GM23338 (cell line): ENCODE results near the gene PDE12. TPM values are rescaled to one million over a fixed set of nuclear protein-coding genes. Genes with fewer than 3 reads are reported as not detected.

Experiments used
- ATAC-seq: fragments of 200-7000 bp; cut with Tn5 transposase; 3 replicates; pipeline ENCODE4 v1.9.1; 2020
- DNase-seq: peaks from one replicate; pipeline ENCODE4 v3.0.0-alpha.2; 2015; ENCODE audit warnings: low spot score
- H2AFZ ChIP-seq: fragments of 200-600 bp; sonication (generic); 2 replicates; pipeline ENCODE4 v1.8.0; 2016; ENCODE audit warnings: antibody characterized with exemption, mild to moderate bottlenecking, moderate library complexity
- H3F3A ChIP-seq: fragments of 200-600 bp; sonication (generic); replicated peaks from 2 replicates; pipeline ENCODE4 v1.8.0; 2017; ENCODE audit warnings: antibody characterized with exemption, mixed run types, low read depth
- H3K27ac ChIP-seq: fragments of 200-600 bp; sonication (generic); 2 replicates; pipeline ENCODE4 v1.6.1; 2016; ENCODE audit warnings: low read depth
- H3K27me3 ChIP-seq: fragments of 200-600 bp; sonication (generic); 2 replicates; pipeline ENCODE4 v1.8.0; 2016; ENCODE audit warnings: mild to moderate bottlenecking, mixed run types, moderate library complexity; ENCODE audit not compliant: insufficient read depth
- H3K36me3 ChIP-seq: fragments of 200-600 bp; sonication (generic); 2 replicates; pipeline ENCODE4 v1.8.0; 2016; ENCODE audit warnings: mild to moderate bottlenecking; ENCODE audit not compliant: insufficient read depth
- H3K4me1 ChIP-seq: fragments of 200-600 bp; sonication (generic); 2 replicates; pipeline ENCODE4 v1.8.0; 2016; ENCODE audit warnings: mild to moderate bottlenecking, moderate library complexity; ENCODE audit not compliant: insufficient read depth
- H3K4me2 ChIP-seq: fragments of 200-600 bp; sonication (generic); 2 replicates; pipeline ENCODE4 v1.7.1; 2017; ENCODE audit warnings: mixed run types
- H3K4me3 ChIP-seq: fragments of 200-600 bp; sonication (generic); 2 replicates; pipeline ENCODE4 v1.6.1; 2016; ENCODE audit warnings: mixed run types
- H3K79me2 ChIP-seq: fragments of 200-600 bp; sonication (generic); replicated peaks from 2 replicates; pipeline ENCODE4 v1.8.0; 2017; ENCODE audit warnings: mild to moderate bottlenecking; ENCODE audit not compliant: insufficient read depth
- H3K9me2 ChIP-seq: fragments of 200-600 bp; sonication (generic); 2 replicates; pipeline ENCODE4 v1.8.0; 2017; ENCODE audit not compliant: insufficient read depth
- H4K20me1 ChIP-seq: fragments of 200-600 bp; sonication (generic); replicated peaks from 2 replicates; pipeline ENCODE4 v1.8.0; 2017; ENCODE audit warnings: mild to moderate bottlenecking; ENCODE audit not compliant: insufficient read depth
- H3K27ac Mint-ChIP-seq: 2 replicates; pipeline ENCODE4 v1.8.0; 2020; ENCODE audit warnings: inconsistent platforms, mild to moderate bottlenecking, moderate library complexity, mixed read lengths
- H3K27me3 Mint-ChIP-seq: 3 replicates; pipeline ENCODE4 v1.8.0; 2022; ENCODE audit warnings: low read depth, mild to moderate bottlenecking, moderate library complexity, mixed read lengths, inconsistent platforms; ENCODE audit not compliant: insufficient read depth, poor library complexity
- H3K36me3 Mint-ChIP-seq: 3 replicates; pipeline ENCODE4 v1.8.0; 2021; ENCODE audit warnings: low read depth, mild to moderate bottlenecking, inconsistent platforms, moderate library complexity, mixed read lengths
- H3K4me1 Mint-ChIP-seq: 3 replicates; pipeline ENCODE4 v1.8.0; 2020; ENCODE audit warnings: mild to moderate bottlenecking, inconsistent platforms, mixed read lengths
- H3K4me3 Mint-ChIP-seq: 3 replicates; pipeline ENCODE4 v1.8.0; 2021; ENCODE audit warnings: moderate library complexity, mild to moderate bottlenecking, inconsistent platforms, mixed read lengths
- H3K9me3 Mint-ChIP-seq: 3 replicates; pipeline ENCODE4 v1.8.0; 2020; ENCODE audit warnings: moderate library complexity, mild to moderate bottlenecking, inconsistent platforms, mixed read lengths
- CREB1 ChIP-seq: fragments of 250-450 bp; sonication (Bioruptor Pico); IDR thresholded peaks from 2 replicates; pipeline ENCODE4 v1.5.0; 2020; ENCODE audit warnings: low read depth, mild to moderate bottlenecking, moderate library complexity
- EZH2phosphoT487 ChIP-seq: fragments of 200-600 bp; sonication (generic); IDR thresholded peaks from one replicate; pipeline ENCODE4 v1.8.1; 2018; ENCODE audit warnings: antibody characterized with exemption; ENCODE audit not compliant: unreplicated experiment
- JUNB ChIP-seq: IDR thresholded peaks from one replicate; pipeline ENCODE4 v1.6.1; 2016; ENCODE audit warnings: antibody characterized with exemption; ENCODE audit not compliant: unreplicated experiment
- NANOG ChIP-seq: IDR thresholded peaks from 2 replicates; pipeline ENCODE4 v1.6.1; 2016; ENCODE audit warnings: antibody characterized with exemption, borderline replicate concordance
- POLR2AphosphoS5 ChIP-seq: IDR thresholded peaks from 2 replicates; pipeline ENCODE4 v1.6.1; 2016; ENCODE audit warnings: antibody characterized with exemption, low read depth
- STAT1 ChIP-seq: IDR thresholded peaks from one replicate; pipeline ENCODE4 v1.6.1; 2016; ENCODE audit warnings: antibody characterized with exemption; ENCODE audit not compliant: unreplicated experiment
- ZNF114 ChIP-seq: fragments of 250-450 bp; sonication (Bioruptor Pico); IDR thresholded peaks from 2 replicates; pipeline ENCODE4 v1.5.0; 2020; ENCODE audit warnings: mild to moderate bottlenecking, moderate library complexity
- ZNF331 ChIP-seq: fragments of 250-450 bp; sonication (Bioruptor Pico); IDR thresholded peaks from 2 replicates; pipeline ENCODE4 v1.5.0; 2020; ENCODE audit warnings: low read depth, mild to moderate bottlenecking, moderate library complexity
- polyA plus RNA-seq: library from polyadenylated mRNA; unstranded; fragments of >200 nt; fragmentation: Nextera tagmentation; extraction: Ambion mirVana; gene quantifications from 2 replicates; pipeline ENCODE4 v1.2.1, GENCODE V29; 2016
- total RNA-seq: library from RNA; depleted of rRNA; stranded (reverse); fragments of >200 nt; shearing (Covaris generic); gene quantifications from 2 replicates; pipeline ENCODE4 v1.2.3, GENCODE V29; 2014
- TF ChIP-seq, protein P1 (sequence below): IDR thresholded peaks from one replicate; pipeline ENCODE4 v1.6.1; 2018; ENCODE audit warnings: antibody characterized with exemption; ENCODE audit not compliant: unreplicated experiment
- TF ChIP-seq, protein P2 (sequence below): IDR thresholded peaks from 2 replicates; pipeline ENCODE4 v1.6.1; 2016; ENCODE audit warnings: antibody characterized with exemption
- TF ChIP-seq, protein P3 (sequence below), 2 experiments: fragments of 200-600 bp in 1 of 2; sonication (generic) in 1 of 2; conservative IDR thresholded peaks; 2 replicates each; pipeline versions ENCODE4 v1.5.1 to v1.6.1; 2016 to 2017; ENCODE audit warnings: antibody characterized with exemption in 2 of 2, low read depth in 2 of 2, mild to moderate bottlenecking in 2 of 2, moderate library complexity in 1 of 2

The PDE12 gene
- total and polyA plus RNA-seq, 2 experiments from 2014 or later = 5.0 to 14.3 TPM

DNA sequence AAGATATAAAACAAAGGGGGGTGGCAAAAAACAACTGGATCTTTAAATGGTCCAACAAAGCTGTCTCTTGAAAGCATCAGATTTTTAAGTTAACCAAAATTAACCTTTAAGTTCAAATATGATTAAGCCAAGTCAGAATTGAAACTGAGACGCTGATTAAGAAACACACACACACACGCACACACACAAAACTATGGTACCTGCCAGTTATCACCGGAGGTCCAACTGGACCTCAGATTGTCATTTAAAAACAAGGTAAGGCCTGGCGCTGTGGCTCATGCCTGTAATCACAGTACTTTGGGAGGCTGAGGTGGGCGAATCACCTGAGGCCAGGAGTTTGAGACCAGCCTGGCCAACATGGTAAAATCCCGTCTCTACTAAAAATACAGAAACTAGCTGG lies 30.7 kb downstream of the PDE12 start (continued):
- TF ChIP-seq, protein P1, sequence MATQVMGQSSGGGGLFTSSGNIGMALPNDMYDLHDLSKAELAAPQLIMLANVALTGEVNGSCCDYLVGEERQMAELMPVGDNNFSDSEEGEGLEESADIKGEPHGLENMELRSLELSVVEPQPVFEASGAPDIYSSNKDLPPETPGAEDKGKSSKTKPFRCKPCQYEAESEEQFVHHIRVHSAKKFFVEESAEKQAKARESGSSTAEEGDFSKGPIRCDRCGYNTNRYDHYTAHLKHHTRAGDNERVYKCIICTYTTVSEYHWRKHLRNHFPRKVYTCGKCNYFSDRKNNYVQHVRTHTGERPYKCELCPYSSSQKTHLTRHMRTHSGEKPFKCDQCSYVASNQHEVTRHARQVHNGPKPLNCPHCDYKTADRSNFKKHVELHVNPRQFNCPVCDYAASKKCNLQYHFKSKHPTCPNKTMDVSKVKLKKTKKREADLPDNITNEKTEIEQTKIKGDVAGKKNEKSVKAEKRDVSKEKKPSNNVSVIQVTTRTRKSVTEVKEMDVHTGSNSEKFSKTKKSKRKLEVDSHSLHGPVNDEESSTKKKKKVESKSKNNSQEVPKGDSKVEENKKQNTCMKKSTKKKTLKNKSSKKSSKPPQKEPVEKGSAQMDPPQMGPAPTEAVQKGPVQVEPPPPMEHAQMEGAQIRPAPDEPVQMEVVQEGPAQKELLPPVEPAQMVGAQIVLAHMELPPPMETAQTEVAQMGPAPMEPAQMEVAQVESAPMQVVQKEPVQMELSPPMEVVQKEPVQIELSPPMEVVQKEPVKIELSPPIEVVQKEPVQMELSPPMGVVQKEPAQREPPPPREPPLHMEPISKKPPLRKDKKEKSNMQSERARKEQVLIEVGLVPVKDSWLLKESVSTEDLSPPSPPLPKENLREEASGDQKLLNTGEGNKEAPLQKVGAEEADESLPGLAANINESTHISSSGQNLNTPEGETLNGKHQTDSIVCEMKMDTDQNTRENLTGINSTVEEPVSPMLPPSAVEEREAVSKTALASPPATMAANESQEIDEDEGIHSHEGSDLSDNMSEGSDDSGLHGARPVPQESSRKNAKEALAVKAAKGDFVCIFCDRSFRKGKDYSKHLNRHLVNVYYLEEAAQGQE = no peak
- no peak for TF ChIP-seq ZNF114 (CRISPR knock-in tag)
- no peak for TF ChIP-seq JUNB
- TF ChIP-seq POLR2AphosphoS5 = no peak
- TF ChIP-seq, protein P2, sequence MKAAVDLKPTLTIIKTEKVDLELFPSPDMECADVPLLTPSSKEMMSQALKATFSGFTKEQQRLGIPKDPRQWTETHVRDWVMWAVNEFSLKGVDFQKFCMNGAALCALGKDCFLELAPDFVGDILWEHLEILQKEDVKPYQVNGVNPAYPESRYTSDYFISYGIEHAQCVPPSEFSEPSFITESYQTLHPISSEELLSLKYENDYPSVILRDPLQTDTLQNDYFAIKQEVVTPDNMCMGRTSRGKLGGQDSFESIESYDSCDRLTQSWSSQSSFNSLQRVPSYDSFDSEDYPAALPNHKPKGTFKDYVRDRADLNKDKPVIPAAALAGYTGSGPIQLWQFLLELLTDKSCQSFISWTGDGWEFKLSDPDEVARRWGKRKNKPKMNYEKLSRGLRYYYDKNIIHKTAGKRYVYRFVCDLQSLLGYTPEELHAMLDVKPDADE = no peak
- TF ChIP-seq ZNF331 (CRISPR knock-in tag) = no peak

GRCh38 chr3:57587905-57588304 lies 31.8 kb downstream of the PDE12 start:
- no peak overlapping the region for H3K27ac Mint-ChIP-seq
- Histone ChIP-seq H3K27ac (no peak overlapping the region), H3F3A (no peaks in the 10 kb centered on the region), H3K79me2 (peaks cover 100% of the 10 kb centered on the region), H3K36me3 (0 out of 2 replicates have a peak, but pooled peaks cover 3% of the 10 kb centered on the region), H3K4me3 (no peak overlapping the region), H3K27me3 (no peaks in the 10 kb centered on the region), H4K20me1 (peaks cover 55% of the 10 kb centered on the region), H3K4me2 (no peak overlapping the region), H2AFZ (no peak overlapping the region), H3K4me1 (no peaks in the 10 kb centered on the region), H3K9me2 (no peaks in the 10 kb centered on the region)
- ATAC-seq (no peak), DNase-seq (no peak)
- peaks cover 13% of the 10 kb centered on the region; the same call in 2 of the 3 replicates for H3K36me3 Mint-ChIP-seq
- no peak overlapping the region for H3K4me3 Mint-ChIP-seq
- no peaks in the 10 kb centered on the region for H3K27me3 Mint-ChIP-seq
- H3K4me1 Mint-ChIP-seq = no peaks in the 10 kb centered on the region
- H3K9me3 Mint-ChIP-seq = no peaks in the 10 kb centered on the region
- TF ChIP-seq JUNB (no peak), ZNF331 (CRISPR knock-in tag) (no peak), EZH2phosphoT487 (no peak), CREB1 (CRISPR knock-in tag) (no peak), POLR2AphosphoS5 (no peak), NANOG (no peak), ZNF114 (CRISPR knock-in tag) (no peak), STAT1 (no peak)
- TF ChIP-seq, protein P3, sequence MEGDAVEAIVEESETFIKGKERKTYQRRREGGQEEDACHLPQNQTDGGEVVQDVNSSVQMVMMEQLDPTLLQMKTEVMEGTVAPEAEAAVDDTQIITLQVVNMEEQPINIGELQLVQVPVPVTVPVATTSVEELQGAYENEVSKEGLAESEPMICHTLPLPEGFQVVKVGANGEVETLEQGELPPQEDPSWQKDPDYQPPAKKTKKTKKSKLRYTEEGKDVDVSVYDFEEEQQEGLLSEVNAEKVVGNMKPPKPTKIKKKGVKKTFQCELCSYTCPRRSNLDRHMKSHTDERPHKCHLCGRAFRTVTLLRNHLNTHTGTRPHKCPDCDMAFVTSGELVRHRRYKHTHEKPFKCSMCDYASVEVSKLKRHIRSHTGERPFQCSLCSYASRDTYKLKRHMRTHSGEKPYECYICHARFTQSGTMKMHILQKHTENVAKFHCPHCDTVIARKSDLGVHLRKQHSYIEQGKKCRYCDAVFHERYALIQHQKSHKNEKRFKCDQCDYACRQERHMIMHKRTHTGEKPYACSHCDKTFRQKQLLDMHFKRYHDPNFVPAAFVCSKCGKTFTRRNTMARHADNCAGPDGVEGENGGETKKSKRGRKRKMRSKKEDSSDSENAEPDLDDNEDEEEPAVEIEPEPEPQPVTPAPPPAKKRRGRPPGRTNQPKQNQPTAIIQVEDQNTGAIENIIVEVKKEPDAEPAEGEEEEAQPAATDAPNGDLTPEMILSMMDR (conservative IDR thresholded peaks at IDR 0.05; ENCODE audit: low read depth in 2 of 2) = no peak
- TF ChIP-seq, protein P1 = no peak
- TF ChIP-seq, protein P2 = no peak
